Measurements from ENCODE around the gene STT3A.
A peak's percentile ranks its signal among the peaks of the same experiment; 100 is the strongest.

The STT3A gene

DNA sequence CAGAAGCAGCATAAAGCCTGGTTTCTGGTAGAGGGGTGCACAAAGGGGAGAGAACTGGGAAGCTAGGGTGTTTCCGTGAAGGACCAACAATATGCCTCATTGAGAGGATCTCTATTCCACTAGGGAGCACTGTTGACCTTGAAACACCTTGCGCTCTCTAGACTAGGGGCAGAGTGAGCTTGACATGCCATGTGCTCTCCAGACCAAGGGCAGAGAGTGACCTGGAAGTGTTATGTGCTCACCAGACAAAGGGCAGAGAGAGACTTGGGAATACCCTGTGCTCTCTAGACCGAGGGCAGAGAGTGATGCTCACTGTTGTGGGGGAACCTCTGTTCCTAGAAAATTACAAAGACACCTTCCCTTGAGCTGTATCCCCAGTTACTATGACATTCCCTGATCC, 38.6 kb upstream of the STT3A start:
- H3K27ac Mint-ChIP-seq, result no peak overlapping the region
- no peak for TF ChIP-seq CTCF (IDR thresholded peaks at IDR 0.05; ENCODE audit: unreplicated experiment in 3 of 3)
- H3K27me3 Mint-ChIP-seq (ENCODE audit: low read depth), result peaks cover 9% of the 10 kb centered on the region
- peaks cover 52% of the 10 kb centered on the region for H3K9me3 Mint-ChIP-seq
- no peaks in the 10 kb centered on the region for H3K4me1 Mint-ChIP-seq
- H3K36me3 Mint-ChIP-seq (ENCODE audit: low read depth), result peaks cover 9% of the 10 kb centered on the region
- H3K4me3 Mint-ChIP-seq, result no peak overlapping the region

DNA sequence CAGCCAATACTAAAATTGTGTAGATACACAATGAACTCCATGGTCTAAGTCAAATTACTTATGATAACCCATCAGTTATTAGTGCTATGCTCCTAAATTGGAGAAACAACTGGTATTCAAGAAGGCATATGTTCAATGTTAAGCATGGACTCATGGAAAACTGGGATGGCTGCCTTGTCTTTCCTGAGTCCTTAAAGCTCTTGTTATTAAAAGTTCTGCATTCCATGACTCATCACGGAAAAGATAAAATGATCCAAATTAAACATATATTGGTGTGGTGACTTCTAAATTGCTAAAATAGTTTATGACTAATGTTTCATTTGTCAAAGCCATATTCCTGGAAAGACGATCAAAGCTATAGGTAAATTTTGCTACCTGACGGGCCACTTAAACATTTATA, 32.8 kb upstream of the STT3A start:
- Mint-ChIP-seq H3K27me3 (ENCODE audit: low read depth) (peaks cover 4% of the 10 kb centered on the region), H3K9me3 (peaks cover 17% of the 10 kb centered on the region), H3K4me1 (no peaks in the 10 kb centered on the region), H3K4me3 (no peak overlapping the region), H3K36me3 (ENCODE audit: low read depth) (no peaks in the 10 kb centered on the region), H3K27ac (no peak overlapping the region)
- no peak for TF ChIP-seq CTCF (IDR thresholded peaks at IDR 0.05; ENCODE audit: unreplicated experiment in 3 of 3)

DNA sequence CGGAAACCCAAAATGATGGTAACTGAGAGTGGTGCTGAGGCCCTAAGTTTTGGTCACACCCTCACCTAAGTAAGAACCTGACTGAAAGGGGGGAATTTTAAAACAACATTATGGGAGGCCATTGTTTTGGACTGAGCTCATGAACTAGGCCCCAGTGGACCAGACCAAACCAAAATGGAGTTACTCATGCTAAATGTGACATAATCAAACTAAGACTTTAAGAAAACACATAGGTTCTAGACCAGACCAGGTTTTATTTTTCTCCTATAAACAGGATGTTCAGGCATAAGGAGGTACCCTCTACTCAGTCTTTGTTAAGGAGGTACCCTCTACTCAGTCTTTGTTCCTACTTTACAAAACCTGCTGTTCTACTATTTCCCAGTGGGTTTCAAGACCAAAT, 30.7 kb upstream of the STT3A start:
- TF ChIP-seq CTCF (IDR thresholded peaks at IDR 0.05; ENCODE audit: unreplicated experiment in 3 of 3), result no peak
- Mint-ChIP-seq H3K27ac (no peak overlapping the region), H3K36me3 (ENCODE audit: low read depth) (no peaks in the 10 kb centered on the region)

DNA sequence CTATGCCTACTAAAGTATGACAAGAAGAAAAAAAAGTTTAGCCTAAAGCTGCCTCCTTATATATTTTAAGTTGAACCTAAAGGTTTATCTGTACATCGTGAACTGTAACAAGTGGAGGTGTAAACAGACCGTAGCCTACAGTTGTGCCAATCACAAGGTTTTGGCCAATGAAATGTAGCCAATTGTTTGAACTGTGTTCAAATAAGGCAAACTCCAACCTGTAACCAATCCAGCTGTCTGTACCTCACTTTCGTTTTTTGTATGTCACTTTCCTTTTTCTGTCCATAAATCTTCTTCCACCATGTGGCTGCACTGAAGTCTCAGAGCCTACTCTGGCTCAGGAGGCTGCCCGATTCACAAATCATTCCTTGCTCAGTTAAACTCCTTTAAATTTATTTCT, 30.2 kb upstream of the STT3A start:
- peaks cover 4% of the 10 kb centered on the region for H3K27me3 Mint-ChIP-seq (ENCODE audit: low read depth)

More for the DNA sequence above, 30.7 kb upstream of the STT3A start:
- peaks cover 3% of the 10 kb centered on the region for H3K9me3 Mint-ChIP-seq
- H3K27me3 Mint-ChIP-seq (ENCODE audit: low read depth), result peaks cover 7% of the 10 kb centered on the region
- H3K4me3 Mint-ChIP-seq, result no peak overlapping the region
- H3K4me1 Mint-ChIP-seq, result no peaks in the 10 kb centered on the region

GRCh38 chr11:125564357-125564756, 28.3 kb upstream of the STT3A start:
- Mint-ChIP-seq H3K36me3 (ENCODE audit: low read depth) (no peaks in the 10 kb centered on the region), H3K4me3 (no peak overlapping the region), H3K4me1 (no peaks in the 10 kb centered on the region), H3K27me3 (ENCODE audit: low read depth) (peaks cover 4% of the 10 kb centered on the region), H3K9me3 (no peaks in the 10 kb centered on the region), H3K27ac (no peak overlapping the region)
- no peak for TF ChIP-seq CTCF (IDR thresholded peaks at IDR 0.05; ENCODE audit: unreplicated experiment in 3 of 3)

More for the DNA sequence above, 30.2 kb upstream of the STT3A start:
- no peak overlapping the region for H3K4me3 Mint-ChIP-seq
- H3K4me1 Mint-ChIP-seq, result no peaks in the 10 kb centered on the region
- H3K36me3 Mint-ChIP-seq (ENCODE audit: low read depth), result no peaks in the 10 kb centered on the region
- no peak for TF ChIP-seq CTCF (IDR thresholded peaks at IDR 0.05; ENCODE audit: unreplicated experiment in 3 of 3)
- H3K9me3 Mint-ChIP-seq, result no peaks in the 10 kb centered on the region
- H3K27ac Mint-ChIP-seq, result no peak overlapping the region

- Mint-ChIP-seq H3K27me3 (ENCODE audit: low read depth) (peaks cover 4% of the 10 kb centered on the region), H3K9me3 (no peaks in the 10 kb centered on the region), H3K36me3 (ENCODE audit: low read depth) (no peaks in the 10 kb centered on the region), H3K4me1 (peaks cover 16% of the 10 kb centered on the region), H3K4me3 (peak overlapping the region in 2 of 3 experiments; percentile 21 to 38), H3K27ac (no peak overlapping the region)
- no peak for TF ChIP-seq CTCF (IDR thresholded peaks at IDR 0.05; ENCODE audit: unreplicated experiment in 3 of 3)
Observed at GRCh38 chr11:125566235-125566634, 26.4 kb upstream of the STT3A start.

Data from nephron (organoid).